Bronchial smooth muscle cell (primary cell): ENCODE data around the gene MRGPRX4. TPM values are rescaled to one million over a fixed set of nuclear protein-coding genes. Genes with fewer than 3 reads are reported as not detected.

Experiments used
- total RNA-seq: library from RNA; depleted of rRNA; stranded (reverse); fragments of >200 nt; gene quantifications from 2 replicates; pipeline ENCODE4 v1.2.1, GENCODE V29; 2014

MRGPRX4 gene
- total RNA-seq = not detected in 2 replicates

DNA sequence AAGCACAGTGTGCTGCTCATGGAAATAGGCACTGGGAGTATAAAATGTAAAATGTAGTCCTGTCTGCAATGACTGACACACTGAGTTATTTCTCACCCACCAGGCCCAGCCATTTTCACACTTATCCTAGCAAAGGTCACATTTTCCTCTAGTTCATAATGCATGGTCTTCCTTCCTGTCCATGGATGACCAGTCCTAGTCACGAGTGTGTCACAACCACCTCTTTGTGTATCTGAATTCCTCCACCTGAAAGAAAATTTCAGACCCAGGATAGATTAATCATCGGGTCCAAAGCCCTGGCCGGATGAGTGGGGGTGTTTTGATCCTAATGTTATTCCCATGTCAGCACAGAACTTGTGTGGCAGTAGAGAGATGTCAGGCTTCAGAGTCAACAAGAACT lies at the start of gene MRGPRX4:
Gene MRGPRX4, plus strand, starts transcription at position 172 of the 400 bp plus-strand sequence. CDS start 420 bp downstream, outside the sequence.

GRCh38 chr11:18132341-18132740 lies 40.3 kb upstream of the MRGPRX4 start, which contains the start of gene MRGPRX3:
Gene MRGPRX3, plus strand, starts transcription at chr11:18132571. Its CDS starts 4,632 bp downstream, at chr11:18137203.

Other genes starting within 250 kb of the MRGPRX4 start
- gene SERGEF, start 159.8 kb upstream of the MRGPRX4 start, total RNA-seq = 31.5 and 39.8 TPM in 2 replicates
- under 0.01 TPM in 2 replicates for gene TPH1, start 126.6 kb upstream of the MRGPRX4 start, total RNA-seq
- 13.9 and 17.9 TPM in 2 replicates for gene SAAL1, start 66.8 kb upstream of the MRGPRX4 start, total RNA-seq
- not detected in 2 replicates for gene MRGPRX3, start 40.3 kb upstream of the MRGPRX4 start, total RNA-seq
- not detected in 2 replicates for gene SAA4, start 64.0 kb downstream of the MRGPRX4 start, total RNA-seq
- gene SAA2, start 75.8 kb downstream of the MRGPRX4 start, total RNA-seq = 0.16 TPM in 1 of 2 replicates, not detected in the other
- gene SAA1, start 93.4 kb downstream of the MRGPRX4 start, total RNA-seq = not detected in 2 replicates
- gene HPS5, start 149.3 kb downstream of the MRGPRX4 start, total RNA-seq = 32.8 and 36.7 TPM in 2 replicates
- 39.4 and 61.9 TPM in 2 replicates for gene GTF2H1, start 149.7 kb downstream of the MRGPRX4 start, total RNA-seq
- 169 and 365 TPM in 2 replicates for gene LDHA, start 221.7 kb downstream of the MRGPRX4 start, total RNA-seq
- 0.16 TPM in 1 of 2 replicates, not detected in the other for gene LDHC, start 239.5 kb downstream of the MRGPRX4 start, total RNA-seq